ENCODE results near the gene ITGA2.

Gene ITGA2

DNA sequence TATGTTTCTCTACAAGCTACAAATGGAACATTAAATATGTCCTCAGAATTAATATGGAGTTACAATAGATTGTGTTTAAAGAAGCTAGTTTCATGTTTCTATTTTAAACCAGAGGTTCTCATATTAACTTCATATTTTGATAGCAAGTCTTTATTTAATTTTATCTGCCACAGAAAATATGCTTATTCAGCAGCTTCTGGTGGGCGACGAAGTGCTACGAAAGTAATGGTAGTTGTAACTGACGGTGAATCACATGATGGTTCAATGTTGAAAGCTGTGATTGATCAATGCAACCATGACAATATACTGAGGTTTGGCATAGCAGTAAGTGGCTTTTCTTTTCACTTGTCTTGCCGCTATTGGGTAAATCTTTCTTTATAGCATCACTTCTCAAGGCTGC lies 66.2 kb downstream of the ITGA2 start:
- DNase-seq (ENCODE audit: low spot score), result no peak

DNA sequence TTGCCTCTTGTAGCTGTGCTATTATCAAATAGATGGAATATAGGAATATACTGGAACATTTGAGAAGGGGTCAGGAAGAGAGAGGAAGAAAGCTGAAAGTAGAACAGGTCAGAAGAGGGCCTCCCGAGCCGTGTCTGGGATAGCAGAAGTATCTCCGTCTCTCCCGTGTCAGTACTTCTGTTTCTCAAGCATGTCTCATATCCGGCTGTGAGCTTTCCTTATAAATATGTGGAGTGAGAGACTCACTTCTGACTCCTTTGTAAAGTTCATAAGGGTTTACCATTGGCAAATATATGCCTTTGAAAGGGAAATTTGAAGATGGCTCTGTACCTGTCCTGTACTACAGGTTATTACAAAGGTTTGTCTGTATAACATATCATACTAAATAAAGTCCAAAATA lies 70.1 kb downstream of the ITGA2 start:
- no peak for DNase-seq (ENCODE audit: low spot score)

DNA sequence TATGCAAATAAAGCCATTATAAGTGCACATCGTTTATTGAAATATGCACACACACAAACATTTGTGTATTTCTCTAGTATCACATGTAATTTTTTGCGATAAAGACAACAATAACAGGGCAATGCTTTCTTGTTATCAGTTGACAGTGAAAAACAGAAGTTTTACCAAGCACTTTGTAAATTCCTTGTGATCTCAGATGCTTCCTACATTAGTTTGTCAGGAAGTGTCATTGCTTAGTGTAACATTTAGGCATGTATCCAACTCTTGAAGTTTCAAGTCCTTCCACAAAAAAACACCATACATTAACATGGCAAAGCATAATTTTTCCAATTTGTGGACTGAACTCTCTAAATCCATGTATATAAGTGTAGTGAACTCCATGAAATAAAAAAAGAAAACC lies 74.0 kb downstream of the ITGA2 start:
- no peak for DNase-seq (ENCODE audit: low spot score)

DNA sequence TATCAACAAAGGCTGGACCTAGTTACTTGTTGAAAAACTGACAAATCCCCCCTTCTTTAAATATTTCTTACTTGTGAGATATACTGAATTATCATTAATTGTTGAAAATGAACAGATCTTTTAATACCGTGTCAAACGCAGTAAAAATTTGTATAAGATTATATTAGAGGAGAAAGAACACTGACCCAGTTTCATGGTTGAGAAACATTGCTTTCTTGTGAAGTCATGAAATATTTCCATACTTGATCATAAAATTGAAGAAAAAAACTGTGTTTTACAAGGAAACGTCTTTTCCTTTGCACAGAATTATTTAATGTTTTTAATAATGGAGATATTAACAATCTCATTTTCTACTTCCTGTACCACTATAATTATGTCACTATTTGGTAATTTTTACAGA lies 74.6 kb downstream of the ITGA2 start:
- no peak for DNase-seq (ENCODE audit: low spot score)

DNA sequence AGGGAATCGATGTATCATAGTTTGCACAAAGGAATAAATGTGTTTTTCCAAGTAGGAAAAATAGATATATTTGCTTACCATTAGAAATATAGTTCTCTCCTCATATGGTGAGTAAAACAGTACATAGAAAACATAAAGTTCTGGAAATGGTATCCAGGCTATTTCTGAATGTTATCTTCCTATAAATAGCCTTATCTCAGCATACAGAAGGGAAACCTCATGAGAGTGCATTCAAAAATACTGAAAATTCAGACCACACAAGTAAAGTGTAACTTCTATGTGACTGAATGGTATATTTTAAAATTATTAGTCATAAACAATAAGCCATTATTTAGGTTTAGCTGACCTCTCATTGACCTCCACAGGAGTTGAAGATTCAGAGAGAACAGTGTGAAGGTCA lies 76.9 kb downstream of the ITGA2 start:
- DNase-seq (ENCODE audit: low spot score), result no peak

DNA sequence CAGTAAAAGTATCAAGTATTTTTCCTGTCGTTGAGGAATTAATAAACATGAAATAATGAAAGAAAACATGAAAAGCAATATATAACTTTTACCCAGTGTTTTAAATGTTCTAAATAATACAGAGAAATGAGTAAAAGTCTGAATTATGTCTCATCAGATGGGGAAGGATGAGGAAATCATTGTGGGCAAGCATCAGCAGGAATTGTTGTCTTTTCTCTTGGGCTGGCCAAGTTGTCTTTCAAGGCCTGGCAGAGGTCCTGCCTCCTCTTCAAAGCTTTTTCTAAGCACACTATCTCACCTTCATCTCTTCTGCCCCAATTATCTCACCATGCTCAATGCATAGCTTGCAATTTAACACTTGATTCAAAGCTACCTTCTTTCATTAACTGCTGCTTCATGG lies 78.5 kb downstream of the ITGA2 start:
- no peak for DNase-seq (ENCODE audit: low spot score)

DNA sequence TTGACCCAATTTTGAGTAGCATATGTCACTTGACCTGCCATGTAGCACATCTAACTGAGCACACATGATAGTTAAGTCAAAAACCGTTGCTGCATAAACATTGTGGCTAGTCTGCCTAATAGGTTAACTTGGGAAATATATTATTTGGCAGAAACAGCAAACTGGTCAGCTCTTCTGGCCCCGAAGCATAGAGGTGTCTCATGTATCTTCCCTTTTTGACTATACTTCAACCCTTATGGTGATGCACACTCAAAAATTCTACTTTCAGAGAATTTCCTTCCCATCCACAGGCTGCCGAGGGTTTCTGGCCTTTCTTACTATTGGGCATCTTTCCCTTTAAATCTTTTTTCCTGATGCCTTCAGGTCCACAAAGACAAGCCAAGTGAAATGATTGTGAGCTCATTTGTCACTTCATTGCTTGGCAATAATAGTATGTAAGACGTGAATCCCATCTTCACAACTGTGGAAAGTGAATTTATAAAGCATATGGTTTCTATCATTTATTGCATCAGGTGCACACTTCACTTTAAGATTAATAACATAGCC lies 79.2 kb downstream of the ITGA2 start:
- no peak for DNase-seq (ENCODE audit: low spot score)

DNA sequence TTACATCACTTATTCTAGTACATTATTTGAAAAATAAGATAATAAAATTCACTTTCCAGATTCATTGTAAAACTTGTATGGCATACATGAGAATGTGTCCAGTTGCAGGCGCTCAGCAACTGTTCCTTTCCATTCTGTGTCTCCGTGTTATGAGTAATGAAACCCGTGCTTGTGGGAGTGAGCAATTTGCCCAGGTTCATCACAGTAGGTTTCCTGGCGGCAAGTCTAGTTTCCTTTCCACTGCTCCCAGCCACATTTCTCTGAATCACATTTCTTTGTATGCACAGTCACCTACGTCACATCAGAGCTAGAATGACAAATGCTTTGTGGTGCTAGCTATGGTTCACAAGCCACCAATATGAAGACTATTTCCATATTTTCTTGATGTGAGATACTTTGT lies 80.5 kb downstream of the ITGA2 start:
- DNase-seq (ENCODE audit: low spot score), result no peak

DNA sequence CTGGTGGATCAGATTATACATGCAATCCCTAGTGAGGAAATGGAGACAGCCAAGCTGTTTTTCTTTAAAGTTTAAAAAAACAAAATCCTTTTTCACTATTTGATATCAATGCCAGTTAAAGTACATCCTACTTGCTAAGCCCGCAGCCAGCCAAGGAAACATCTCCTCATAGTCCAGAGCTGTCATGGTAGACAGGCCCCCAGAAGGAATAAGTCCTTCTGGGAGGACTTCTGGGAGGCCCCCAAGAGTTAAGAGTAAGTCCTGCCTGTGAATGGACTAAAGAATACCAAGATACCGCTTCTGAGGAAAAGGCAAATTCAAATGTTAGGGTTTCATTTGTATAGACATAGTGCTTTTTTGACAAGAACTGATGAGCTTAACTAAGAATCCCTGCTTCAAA lies 82.1 kb downstream of the ITGA2 start:
- no peak for DNase-seq (ENCODE audit: low spot score)

DNA sequence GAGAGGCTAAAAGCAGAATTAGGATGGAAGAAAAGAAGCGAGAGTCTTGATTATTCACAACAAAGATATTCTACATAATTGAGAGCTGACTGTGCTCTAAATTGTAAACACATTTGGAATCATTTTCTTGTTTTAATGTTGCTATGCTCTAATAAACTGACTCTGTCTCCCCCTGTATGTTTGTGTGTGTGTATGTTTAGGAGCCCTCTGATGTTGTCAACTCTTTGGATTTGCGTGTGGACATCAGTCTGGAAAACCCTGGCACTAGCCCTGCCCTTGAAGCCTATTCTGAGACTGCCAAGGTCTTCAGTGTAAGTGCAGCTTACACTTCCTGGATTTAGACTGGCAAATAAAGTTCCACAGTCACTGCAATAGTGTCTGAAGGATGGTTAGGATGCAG lies 82.6 kb downstream of the ITGA2 start:
- no peak for DNase-seq (ENCODE audit: low spot score)

DNA sequence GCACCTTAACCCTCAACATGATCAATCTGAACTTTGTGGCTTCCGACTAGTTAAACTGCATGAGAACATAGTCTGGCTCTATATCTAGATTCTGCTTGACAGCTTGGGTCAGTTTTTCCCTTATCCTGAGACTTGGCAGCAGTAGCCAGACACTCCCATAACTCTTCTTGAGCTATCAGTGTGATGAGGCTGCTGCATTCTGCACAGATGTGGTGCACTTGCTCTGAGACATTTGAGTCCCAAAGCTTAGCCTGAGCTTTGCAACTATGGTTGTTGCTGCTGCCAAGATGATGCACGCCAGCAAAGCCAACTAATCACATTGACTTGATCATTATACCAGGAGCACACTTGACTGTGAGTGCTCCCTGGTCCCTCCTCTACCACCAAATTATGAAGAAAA lies 84.2 kb downstream of the ITGA2 start:
- DNase-seq (ENCODE audit: low spot score), result no peak

DNA sequence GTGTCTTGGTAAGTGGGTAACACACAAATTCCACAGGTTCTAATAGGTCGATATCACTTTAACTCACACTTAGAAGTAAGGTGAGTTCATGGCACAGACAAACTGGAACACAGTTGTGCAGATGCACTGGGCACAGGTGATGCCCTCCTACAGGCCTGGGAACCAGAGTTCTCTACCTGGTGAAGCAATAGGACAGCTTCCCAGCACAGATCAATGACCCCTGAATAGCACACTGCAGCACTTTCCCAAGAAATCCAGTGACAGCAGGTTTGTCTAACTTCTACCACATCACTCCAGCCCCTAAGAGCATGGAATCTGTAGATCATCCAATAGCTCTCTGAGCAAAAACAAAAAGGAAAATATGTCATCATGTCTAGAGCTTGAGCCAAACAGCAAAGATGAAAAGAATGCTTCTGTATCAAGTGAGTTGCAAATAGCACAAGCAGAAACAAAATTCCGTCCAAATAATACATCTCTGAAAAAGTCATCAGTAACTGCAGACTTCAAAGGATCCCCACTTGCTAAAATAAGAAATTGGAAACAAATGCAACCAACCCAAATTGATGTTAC lies 86.9 kb downstream of the ITGA2 start:
- DNase-seq (ENCODE audit: low spot score), result no peak

DNA sequence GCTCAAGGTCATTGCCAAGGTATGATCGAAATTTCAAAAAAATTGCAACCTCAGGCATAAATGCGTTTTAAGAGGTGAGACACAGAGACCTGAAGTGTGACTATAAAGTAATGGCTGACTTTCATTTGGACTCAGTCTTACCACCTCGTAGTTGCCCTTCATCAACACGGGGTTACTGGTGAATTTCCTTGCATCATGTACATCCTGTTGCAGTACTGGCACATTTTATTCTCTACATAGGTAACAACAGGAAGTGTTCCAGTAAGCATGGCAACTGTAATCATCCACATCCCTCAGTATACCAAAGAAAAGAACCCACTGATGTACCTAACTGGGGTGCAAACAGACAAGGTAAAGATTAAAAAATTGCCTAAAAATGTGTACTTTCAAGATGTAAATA lies 91.1 kb downstream of the ITGA2 start:
- DNase-seq (ENCODE audit: low spot score), result no peak

DNA sequence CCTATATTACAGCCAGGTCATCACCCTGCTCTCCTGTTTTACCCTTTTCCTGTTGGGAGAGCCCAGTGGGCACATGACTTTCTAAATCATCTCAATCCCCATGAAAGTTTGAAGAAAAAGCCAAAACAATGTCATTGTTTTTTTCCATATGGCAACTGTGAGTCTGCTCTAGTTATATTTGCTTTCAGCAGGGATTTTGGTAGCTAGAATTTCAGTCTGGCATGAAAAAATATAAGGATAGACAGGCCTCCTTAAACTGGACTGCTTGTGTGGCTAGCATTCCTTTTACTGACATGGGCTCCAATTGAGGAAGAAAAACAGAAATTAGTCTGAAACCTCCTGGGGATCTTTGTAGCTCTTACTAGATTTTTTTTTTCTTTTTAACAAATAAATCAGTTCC lies 94.8 kb downstream of the ITGA2 start:
- DNase-seq (ENCODE audit: low spot score), result no peak

DNA sequence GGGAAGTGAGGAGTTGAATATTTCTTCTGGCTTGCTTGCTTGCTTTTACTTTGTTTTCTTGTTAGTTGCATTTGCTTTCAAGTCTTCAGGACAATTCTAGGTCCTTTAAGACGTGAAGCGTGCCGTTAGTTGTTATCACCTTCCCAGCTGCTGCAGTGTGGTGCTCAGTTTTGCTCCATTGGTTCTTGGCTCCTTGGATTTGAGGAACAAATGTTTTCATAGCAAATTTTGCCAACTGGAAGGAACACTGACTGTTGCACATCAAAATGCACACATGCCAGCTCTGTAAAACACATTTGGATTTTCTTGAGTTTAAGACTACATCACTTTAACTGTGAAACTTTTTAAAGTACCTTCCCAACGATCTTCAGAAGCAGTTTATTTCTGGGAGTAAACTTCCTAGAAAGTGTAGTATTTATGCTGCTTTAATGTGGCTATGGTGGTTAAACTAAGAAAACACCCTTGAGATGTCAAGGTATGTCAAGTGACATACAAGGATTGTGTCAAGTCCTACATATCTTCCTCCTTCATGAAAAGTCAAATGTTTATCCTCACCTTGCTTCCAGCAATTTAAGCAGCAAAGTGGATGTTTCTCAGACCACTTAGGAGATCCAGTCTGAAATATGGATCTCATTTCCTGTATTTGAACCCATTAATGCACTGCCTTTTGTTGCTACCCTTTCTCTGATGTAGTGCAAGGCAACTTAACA lies 95.5 kb downstream of the ITGA2 start:
- no peak for DNase-seq (ENCODE audit: low spot score)

DNA sequence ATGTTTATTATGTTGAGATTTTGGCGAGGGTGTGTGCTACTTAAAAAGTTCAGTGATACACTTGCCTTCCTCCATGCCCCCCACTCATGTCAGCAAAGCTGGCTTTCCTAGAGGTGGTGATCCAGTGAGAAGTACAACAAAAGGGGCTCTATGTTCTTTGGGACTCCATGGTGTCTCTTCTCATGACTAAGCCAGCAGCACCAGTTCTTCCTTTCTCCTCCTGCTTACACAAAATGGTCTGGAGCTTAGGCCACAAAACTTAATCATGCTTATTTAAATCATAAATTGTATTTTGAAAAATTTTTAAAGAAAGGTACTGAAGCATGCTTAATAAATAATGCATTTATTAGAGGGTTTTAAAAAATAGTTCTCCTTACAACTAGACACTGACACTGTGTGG lies 98.0 kb downstream of the ITGA2 start:
- no peak for DNase-seq (ENCODE audit: low spot score)

DNA sequence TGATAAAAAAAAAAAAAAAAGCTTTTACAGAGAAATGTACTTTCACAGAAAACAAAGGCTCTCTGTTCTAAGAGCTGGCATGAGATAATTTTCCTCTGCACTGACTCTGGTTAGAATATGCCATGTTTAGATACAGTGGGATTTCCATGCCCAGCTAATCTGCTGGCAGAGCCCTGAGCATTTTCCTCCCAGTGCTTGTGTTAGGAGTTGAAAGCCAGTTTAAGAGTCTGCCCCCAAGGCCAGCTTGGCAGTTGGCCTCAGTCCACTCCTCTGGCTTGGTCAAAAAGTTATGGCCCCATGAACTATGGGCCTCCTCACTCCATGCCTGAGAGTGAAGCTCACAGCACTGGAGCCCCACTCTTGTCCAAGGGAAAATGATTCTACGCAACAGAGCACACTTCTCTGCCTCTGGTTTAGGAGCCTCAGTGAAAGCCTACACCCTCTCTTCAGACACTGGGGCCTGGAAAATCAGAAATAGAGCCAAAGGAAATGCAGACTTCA lies 98.5 kb downstream of the ITGA2 start:
- DNase-seq (ENCODE audit: low spot score), result no peak

DNA sequence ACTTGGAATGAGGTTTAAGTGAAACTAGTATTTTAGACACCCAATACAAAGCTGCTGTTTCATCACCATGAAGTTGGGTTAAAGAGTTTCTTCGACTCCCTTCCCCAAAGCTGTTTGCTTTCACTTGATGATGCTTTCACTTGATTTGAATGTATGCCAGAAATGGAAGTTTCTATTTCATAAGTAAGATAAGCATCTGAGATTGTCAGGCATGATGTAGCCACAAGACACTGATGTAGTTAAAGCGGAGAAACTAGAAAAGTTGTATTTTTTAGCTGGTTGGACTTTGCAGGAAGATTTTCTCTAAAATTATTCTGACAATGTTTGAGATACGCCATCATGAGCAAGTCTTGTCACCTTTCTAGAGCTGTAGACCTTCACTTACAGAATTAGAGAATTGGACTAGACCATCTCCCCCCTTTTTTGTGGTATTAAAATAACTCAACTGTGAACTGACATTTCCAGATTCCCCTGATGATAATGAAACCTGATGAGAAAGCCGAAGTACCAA lies 100.4 kb downstream of the ITGA2 start:
- DNase-seq (ENCODE audit: low spot score), result no peak

DNA sequence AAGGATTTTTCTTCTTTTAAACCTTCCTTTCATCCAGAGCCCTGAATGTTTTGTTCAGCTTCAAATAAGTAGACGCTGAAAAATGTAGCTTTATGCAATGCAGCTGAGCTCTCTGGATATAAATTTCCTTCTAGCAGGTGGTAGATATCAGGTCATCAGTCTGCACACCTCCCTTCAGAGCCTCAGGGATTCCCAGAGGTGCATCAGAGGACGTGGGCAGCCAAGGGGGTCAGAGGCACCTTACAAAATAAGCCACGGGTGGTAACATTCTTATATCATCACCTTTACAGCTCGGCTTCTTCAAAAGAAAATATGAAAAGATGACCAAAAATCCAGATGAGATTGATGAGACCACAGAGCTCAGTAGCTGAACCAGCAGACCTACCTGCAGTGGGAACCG lies 101.1 kb downstream of the ITGA2 start:
- no peak for DNase-seq (ENCODE audit: low spot score)

DNA sequence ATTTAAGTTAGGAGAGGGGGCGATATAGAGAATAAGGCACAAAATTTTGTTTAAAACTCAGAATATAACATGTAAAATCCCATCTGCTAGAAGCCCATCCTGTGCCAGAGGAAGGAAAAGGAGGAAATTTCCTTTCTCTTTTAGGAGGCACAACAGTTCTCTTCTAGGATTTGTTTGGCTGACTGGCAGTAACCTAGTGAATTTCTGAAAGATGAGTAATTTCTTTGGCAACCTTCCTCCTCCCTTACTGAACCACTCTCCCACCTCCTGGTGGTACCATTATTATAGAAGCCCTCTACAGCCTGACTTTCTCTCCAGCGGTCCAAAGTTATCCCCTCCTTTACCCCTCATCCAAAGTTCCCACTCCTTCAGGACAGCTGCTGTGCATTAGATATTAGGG lies 102.1 kb downstream of the ITGA2 start:
- no peak for DNase-seq (ENCODE audit: low spot score)

DNA sequence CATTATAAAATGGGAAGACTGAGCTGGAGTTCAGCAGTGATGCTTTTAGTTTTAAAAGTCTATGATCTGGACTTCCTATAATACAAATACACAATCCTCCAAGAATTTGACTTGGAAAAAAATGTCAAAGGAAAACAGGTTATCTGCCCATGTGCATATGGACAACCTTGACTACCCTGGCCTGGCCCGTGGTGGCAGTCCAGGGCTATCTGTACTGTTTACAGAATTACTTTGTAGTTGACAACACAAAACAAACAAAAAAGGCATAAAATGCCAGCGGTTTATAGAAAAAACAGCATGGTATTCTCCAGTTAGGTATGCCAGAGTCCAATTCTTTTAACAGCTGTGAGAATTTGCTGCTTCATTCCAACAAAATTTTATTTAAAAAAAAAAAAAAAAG lies 103.1 kb downstream of the ITGA2 start:
- no peak for DNase-seq (ENCODE audit: low spot score)

DNA sequence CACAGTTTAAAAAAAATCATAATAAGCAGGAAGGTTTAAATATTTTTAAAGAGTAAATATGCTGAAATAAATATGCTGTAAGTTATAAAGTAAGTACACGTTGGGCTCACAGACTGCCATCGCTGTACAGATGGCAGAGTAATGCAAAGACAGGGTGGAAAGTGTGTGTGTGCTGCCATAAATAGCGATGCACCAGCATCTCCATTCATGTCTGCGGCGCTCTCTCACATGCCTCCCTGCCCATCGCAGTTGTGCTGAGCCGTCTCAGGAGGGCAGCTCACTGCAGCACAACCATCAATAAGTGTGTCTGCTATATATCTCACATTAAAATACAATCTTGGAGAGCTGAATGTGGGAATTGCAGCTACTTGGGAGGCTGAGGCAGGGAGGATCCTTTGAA lies 106.1 kb downstream of the ITGA2 start:
- DNase-seq (ENCODE audit: low spot score), result no peak

DNA sequence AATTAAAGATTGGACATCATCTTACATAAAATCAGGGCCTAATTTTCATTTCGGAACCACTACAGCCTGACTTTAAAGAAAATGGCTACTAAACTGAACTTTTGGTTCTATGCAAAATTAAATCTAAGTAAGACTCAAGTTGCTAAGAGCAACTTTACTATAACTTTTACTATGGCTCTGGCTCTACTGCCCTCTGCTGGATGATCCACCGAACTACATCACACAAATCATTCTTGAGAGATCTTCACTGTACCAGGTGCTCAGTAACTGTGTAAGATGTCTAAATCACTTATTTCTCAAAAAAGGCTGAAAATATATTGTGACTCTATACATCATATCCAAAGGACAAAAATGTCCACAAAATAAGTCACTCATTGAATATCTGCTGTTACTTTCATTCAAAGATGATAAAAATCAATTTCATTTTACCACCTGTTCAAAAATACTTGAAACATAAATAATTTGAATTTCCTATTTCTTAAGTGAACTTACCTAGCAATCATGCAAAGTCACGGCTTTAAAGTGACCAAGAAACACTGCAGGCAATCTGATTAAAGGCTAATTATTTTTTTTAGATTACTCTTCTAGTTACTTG lies 106.9 kb downstream of the ITGA2 start:
- DNase-seq (ENCODE audit: low spot score), result peak; percentile 45

Data from iPS-NIHi11 (cell line).